H54 (cell line): ENCODE data around the gene MT2A.
A peak's percentile ranks its signal among the peaks of the same experiment; 100 is the strongest.

ENCODE experiments used
- DNase-seq: peaks from one replicate; pipeline ENCODE4 v3.0.0; 2011; ENCODE audit warnings: low spot score, mixed read lengths; ENCODE audit not compliant: insufficient read length
- FAIRE-seq: peaks from 3 replicates; lab custom pipeline; 2011; peaks lifted over from hg19 to GRCh38; lab: Jason Lieb, UNC
- POLR2A ChIP-seq: IDR thresholded peaks from 2 replicates; pipeline ENCODE4 v1.6.1; 2011; ENCODE audit warnings: low read depth, mild to moderate bottlenecking, low read length

The MT2A gene

GRCh38 chr16:56588781-56589140 is 19.6 kb upstream of the MT2A start:
- DNase-seq = no peak
- no peak for FAIRE-seq
- TF ChIP-seq POLR2A = no peak

DNA sequence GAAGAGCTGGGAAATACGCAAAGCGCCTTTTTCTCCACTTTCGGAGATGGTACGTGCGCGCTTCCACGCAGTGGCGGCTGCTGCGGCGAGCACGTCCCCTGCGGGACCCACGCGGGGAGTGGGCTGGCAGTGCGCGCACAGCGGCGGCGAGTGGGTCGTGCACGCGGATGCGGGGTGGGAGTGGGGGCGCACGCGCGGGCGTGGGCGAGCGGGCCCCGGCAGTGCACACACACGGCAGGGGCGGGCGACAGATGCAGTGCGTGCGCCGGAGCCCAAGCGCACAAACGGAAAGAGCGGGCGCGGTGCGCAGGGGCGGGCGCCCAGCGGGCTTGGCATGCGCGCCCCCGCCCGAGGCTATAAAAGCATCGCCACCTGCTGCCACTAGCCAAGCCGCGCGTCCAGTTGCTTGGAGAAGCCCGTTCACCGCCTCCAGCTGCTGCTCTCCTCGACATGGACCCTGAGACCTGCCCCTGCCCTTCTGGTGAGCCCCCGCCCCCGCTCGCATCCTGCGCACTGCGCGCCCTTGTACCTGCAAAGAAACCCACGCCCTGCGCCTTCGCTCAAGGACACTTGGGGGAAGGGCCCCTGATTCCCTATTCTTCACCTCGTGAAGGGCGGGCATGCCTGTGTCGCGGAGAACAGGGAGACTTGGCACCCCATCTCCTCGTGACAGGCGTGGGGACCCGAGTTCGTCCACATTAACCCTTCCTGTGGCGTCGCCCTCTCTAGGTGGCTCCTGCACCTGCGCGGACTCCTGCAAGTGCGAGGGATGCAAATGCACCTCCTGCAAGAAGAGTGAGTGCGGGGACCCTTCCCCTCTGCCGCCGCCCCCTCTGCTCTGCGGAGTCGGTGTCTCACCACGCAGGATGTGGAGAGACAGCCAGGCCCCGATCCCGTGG is 19.0 kb upstream of the MT2A start, which contains the start of gene MT3:
TSS of gene MT3 (plus strand) at position 388 of the 899 bp plus-strand sequence. CDS start at position 451, 63 bp downstream.
- TF ChIP-seq POLR2A = no peak
- no peak for DNase-seq
- FAIRE-seq = no peak

- no peak for TF ChIP-seq POLR2A
- FAIRE-seq (no peak), DNase-seq (no peak)
These were observed 16.9 kb upstream of the MT2A start for GRCh38 chr16:56591377-56592060.

- DNase-seq = no peak
- no peak for TF ChIP-seq POLR2A
- no peak for FAIRE-seq
These were observed 14.7 kb upstream of the MT2A start for GRCh38 chr16:56593573-56594291.

GRCh38 chr16:56594292-56594619 is 14.1 kb upstream of the MT2A start:
- DNase-seq = no peak
- no peak for TF ChIP-seq POLR2A
- FAIRE-seq = no peak

DNA sequence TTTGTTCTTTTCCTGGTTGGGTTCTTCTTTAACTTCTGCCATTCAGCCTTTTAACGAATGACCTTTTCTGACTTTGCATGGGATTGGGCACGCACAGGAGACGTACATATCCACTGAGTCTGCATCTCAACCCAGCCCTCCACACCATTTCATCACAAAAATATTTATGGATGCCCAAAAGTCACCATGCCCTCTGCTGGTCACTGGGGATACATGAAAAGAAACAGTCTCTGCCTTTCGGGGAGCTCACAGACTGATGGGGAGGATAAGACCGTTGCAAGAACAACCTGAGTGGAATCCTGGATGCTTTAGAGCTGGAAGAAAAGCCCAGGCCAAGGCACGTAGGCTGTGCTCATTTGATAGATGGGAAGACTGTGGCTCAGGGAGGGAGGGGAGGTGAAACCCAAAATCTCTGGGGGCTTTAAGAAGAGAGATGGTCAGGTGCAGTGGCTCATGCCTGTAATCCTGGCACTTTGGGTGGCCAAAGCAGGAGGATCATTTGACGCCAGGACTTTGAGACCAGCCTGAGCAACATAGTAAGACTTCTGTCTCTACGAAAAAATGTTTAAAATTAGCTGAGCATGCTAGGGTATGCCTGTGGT is 7.9 kb upstream of the MT2A start:
- peak; percentile 55 for DNase-seq

DNA sequence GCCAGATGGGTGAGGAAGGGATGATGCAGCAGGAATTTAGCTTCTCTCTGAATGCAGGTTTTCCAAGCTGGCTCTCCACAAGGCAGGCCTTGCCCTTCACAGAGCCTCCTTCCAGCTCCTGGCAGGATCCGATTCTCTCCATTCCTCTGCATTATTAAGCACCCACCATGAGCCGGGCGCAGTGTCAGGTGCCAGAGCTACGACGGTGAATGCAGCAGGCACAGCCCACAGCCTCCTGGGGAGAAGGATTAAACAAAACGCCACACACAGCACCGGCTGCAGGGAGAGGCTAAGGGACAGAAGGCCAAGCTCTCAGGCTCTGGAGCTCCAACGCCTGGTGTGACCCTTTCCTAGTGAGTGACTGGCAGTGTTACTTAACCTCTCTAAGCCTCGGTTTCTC is 7.1 kb upstream of the MT2A start:
- DNase-seq (no peak), FAIRE-seq (no peak)
- TF ChIP-seq POLR2A = no peak

More for the DNA sequence above, 7.9 kb upstream of the MT2A start:
- peak; percentile 71 for FAIRE-seq
- TF ChIP-seq POLR2A = no peak

GRCh38 chr16:56603589-56603988 is 4.8 kb upstream of the MT2A start:
- DNase-seq (no peak), FAIRE-seq (no peak)

GRCh38 chr16:56604966-56605365 is 3.4 kb upstream of the MT2A start:
- no peak for DNase-seq
- TF ChIP-seq POLR2A = no peak
- FAIRE-seq = no peak

More at GRCh38 chr16:56603589-56603988, 4.8 kb upstream of the MT2A start:
- TF ChIP-seq POLR2A = no peak

GRCh38 chr16:56605475-56605874 is 2.9 kb upstream of the MT2A start:
- TF ChIP-seq POLR2A = no peak
- FAIRE-seq (no peak), DNase-seq (no peak)

GRCh38 chr16:56606071-56606475 is 2.3 kb upstream of the MT2A start:
- DNase-seq = peak; percentile 73
- no peak for FAIRE-seq
- no peak for TF ChIP-seq POLR2A

- DNase-seq = no peak
These were observed 1.8 kb upstream of the MT2A start for GRCh38 chr16:56606476-56607108.

GRCh38 chr16:56607109-56607618 is 1.2 kb upstream of the MT2A start:
- peak; percentile 80 for DNase-seq

More at GRCh38 chr16:56606476-56607108, 1.8 kb upstream of the MT2A start:
- FAIRE-seq = no peak
- TF ChIP-seq POLR2A = no peak

DNA sequence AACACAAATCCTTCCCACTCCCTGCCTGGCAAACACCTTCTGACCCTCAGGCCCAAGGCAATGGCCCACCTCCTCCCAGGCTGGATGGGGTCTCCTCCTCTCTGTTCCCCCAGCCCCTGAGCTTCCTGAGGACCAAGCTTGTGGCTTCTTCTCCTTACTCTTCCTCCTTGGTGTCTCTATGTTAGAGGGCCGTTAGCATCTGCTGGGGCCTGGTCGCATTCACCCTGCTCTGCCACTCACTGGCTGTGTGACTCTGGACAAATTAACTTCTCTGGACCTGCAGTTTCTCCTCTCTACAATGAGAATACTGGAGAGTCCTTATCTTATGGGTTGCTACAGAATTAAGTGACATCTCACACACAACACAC is 725 bp upstream of the MT2A start:
- no peak for DNase-seq
- TF ChIP-seq POLR2A = no peak
- no peak for FAIRE-seq

More at GRCh38 chr16:56607109-56607618, 1.2 kb upstream of the MT2A start:
- peak; percentile 41; the same call in 1 of the 2 replicates for TF ChIP-seq POLR2A
- FAIRE-seq = peak; percentile 6
